H1 (cell line): ENCODE measurements around the gene CACNG1. TPM values are rescaled to one million over a fixed set of nuclear protein-coding genes. Genes with fewer than 3 reads are reported as not detected.

ENCODE experiments used
- CEBPB ChIP-seq: IDR thresholded peaks from 2 replicates; pipeline ENCODE4 v1.6.1; 2012; ENCODE audit warnings: low read depth, low read length
- JUN ChIP-seq: IDR thresholded peaks from 2 replicates; pipeline ENCODE4 v1.6.1; 2011; ENCODE audit warnings: low read depth, mild to moderate bottlenecking, improper control_type of control experiment, low read length
- SIX5 ChIP-seq: IDR thresholded peaks from 2 replicates; pipeline ENCODE4 v1.6.1; 2011; ENCODE audit warnings: mild to moderate bottlenecking, low read depth, low read length
- polyA plus RNA-seq, 7 experiments: library from polyadenylated mRNA; depleted of rRNA in 3 of 7; stranded (reverse) in 5 of 7; unstranded in 2 of 7; fragments of >200 nt in 5 of 7; fragments of 200-250 nt in 2 of 7; gene quantifications; 1 replicate in 5 of 7; 2 replicates in 1 of 7; 4 replicates in 1 of 7; pipeline versions ENCODE4 v1.2.1 to v1.2.3, GENCODE V29; 2011 to 2013; ENCODE audit warnings: missing spikeins in 2 of 7, mixed read lengths in 2 of 7
- total RNA-seq: library from RNA; stranded (reverse); fragmentation: NEBNext Ultra II Directional; extraction: Animal tissue kit (Norgen Biotek cat#: 25700); gene quantifications from 2 replicates; pipeline ENCODE4 v1.2.1, GENCODE V29; 2021

CACNG1 gene
- total and polyA plus RNA-seq, 2 of the 8 experiments (the other 6 are each of a cell fraction or from before 2014, with no cell fraction given) = not detected

GRCh38 chr17:66996926-66997325, 47.4 kb upstream of the CACNG1 start (continued):
- TF ChIP-seq CEBPB = no peak
- TF ChIP-seq SIX5 = no peak
- no peak for TF ChIP-seq JUN
- TF ChIP-seq, all 59 proteins: peak for 0
